Sigmoid colon (tissue), 7 donors: ENCODE measurements around the gene CLDN15. TPM values are rescaled to one million over a fixed set of nuclear protein-coding genes. Genes with fewer than 3 reads are reported as not detected.

Experiments used
- DNase-seq: peaks from one replicate; pipeline ENCODE4 v3.0.0-alpha.2; 2019
- H3K27ac ChIP-seq, 4 donors: fragments of 200-600 bp; sonication (generic); one replicate each; pipeline ENCODE4 v1.5.1; 2016 to 2019; ENCODE audit warnings: mild to moderate bottlenecking in 1 of 4
- H3K27me3 ChIP-seq, 3 donors: fragments of 200-600 bp; sonication (generic); one replicate each; pipeline ENCODE4 v1.5.1; 2019; ENCODE audit warnings: mild to moderate bottlenecking in 1 of 3
- H3K36me3 ChIP-seq, 4 donors: fragments of 200-600 bp; sonication (generic); one replicate each; pipeline ENCODE4 v1.5.1; 2016 to 2019
- H3K4me1 ChIP-seq, 4 donors: fragments of 200-600 bp; sonication (generic); one replicate each; pipeline ENCODE4 v1.5.1; 2017 to 2019
- H3K4me3 ChIP-seq, 4 donors: fragments of 200-600 bp; sonication (generic); one replicate each; pipeline ENCODE4 v1.5.1; 2017 to 2019; ENCODE audit warnings: mild to moderate bottlenecking in 2 of 4, moderate library complexity in 1 of 4
- H3K9me3 ChIP-seq, 4 donors: fragments of 200-600 bp in 3 of 4; sonication (generic) in 3 of 4; one replicate each; pipeline versions ENCODE4 v1.5.1 to v1.6.1; 2013 to 2019
- CTCF ChIP-seq, 4 experiments: fragments of 450-650 bp in 3 of 4; fragments of 200-600 bp in 1 of 4; IDR thresholded peaks; one replicate each; pipeline ENCODE4 v1.5.1; 2016 to 2019; ENCODE audit warnings: antibody characterized with exemption in 4 of 4, mild to moderate bottlenecking in 3 of 4, moderate library complexity in 2 of 4
- EP300 ChIP-seq, 4 donors: sonication (generic); formaldehyde crosslinking; IDR thresholded peaks; one replicate each; pipeline ENCODE4 v1.6.1; 2017; ENCODE audit warnings: antibody characterized with exemption in 4 of 4
- POLR2A ChIP-seq, 2 donors: fragments of 450-650 bp; IDR thresholded peaks; one replicate each; pipeline ENCODE4 v1.6.1; 2016; ENCODE audit warnings: antibody characterized with exemption in 2 of 2, mild to moderate bottlenecking in 2 of 2, moderate library complexity in 2 of 2
- POLR2AphosphoS5 ChIP-seq, 4 donors: sonication (generic); formaldehyde crosslinking; IDR thresholded peaks; one replicate each; pipeline ENCODE4 v1.6.1; 2017; ENCODE audit warnings: antibody characterized with exemption in 4 of 4
- WGBS, 2 donors: extraction: QIAGEN DNeasy Blood & Tissue Kit; methylation state at CpG; one replicate each; pipeline ENCODE4 v1.1.7; 2013; 5-methylcytosine and 5-hydroxymethylcytosine counted together
- intact Hi-C: fragments of 100-400 bp; cut with DNase I; formaldehyde crosslinking; loops from one replicate; pipeline ENCODE4 v1.15.1; 2023
- polyA plus RNA-seq, 3 donors: library from polyadenylated mRNA; stranded (reverse); fragments of 200-250 nt; gene quantifications; one replicate each; pipeline ENCODE4 v1.2.3, GENCODE V29; 2013
- total RNA-seq, 4 donors: library from RNA; depleted of rRNA; stranded (reverse); fragments of >200 nt; gene quantifications; one replicate each; pipeline ENCODE4 v1.1.0, GENCODE V29; 2016
- donor health status: healthy with polysubstance abuse.
- donor health status: Bipolar disorder and iron deficiency.
- donor health status: healthy.

The CLDN15 gene
- total and polyA plus RNA-seq, 7 donors: 2.5 to 16.3 (median 4.9) TPM

DNA sequence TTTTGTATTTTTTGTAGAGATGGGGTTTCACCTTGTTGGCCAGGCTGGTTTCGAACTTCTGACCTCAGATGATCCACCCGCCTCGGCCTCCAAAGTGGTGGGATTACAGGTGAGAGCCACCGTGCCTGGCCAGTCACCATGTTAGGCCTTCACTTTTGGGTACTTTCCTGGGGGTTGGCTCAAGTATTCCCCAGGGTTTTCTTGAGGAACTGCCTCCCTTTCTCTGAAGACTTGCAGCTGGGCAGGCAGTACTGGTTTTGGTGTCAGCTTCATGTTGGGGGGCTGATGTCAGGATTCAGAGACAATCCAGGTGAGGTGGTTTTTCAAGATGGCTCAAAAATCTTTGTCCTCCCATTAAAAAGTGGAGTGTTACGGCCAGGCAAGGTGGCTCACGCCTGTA is 12.0 kb downstream of the CLDN15 start:
- intact Hi-C loops: no loop called here
- H3K27me3 ChIP-seq: no peaks in the 10 kb centered on the region
- H3K9me3 ChIP-seq: no peaks in the 10 kb centered on the region
- 95 to 96% methylated on average over 6 of the region's 6 CpGs for WGBS, 2 donors
- no peak for TF ChIP-seq POLR2A (IDR thresholded peaks at IDR 0.05)
- no peak for TF ChIP-seq EP300 (IDR thresholded peaks at IDR 0.05)
- TF ChIP-seq POLR2AphosphoS5 (IDR thresholded peaks at IDR 0.05): no peak
- TF ChIP-seq CTCF (IDR thresholded peaks at IDR 0.05): no peak
- no peak overlapping the region for H3K27ac ChIP-seq
- no peak for DNase-seq
- H3K4me3 ChIP-seq: no peak overlapping the region
- H3K4me1 ChIP-seq: peaks cover 0 to under 1% (median 0%) of the 10 kb centered on the region in 4 donors
- H3K36me3 ChIP-seq: peaks cover 15 to 72% (median 33%) of the 10 kb centered on the region in 4 donors

DNA sequence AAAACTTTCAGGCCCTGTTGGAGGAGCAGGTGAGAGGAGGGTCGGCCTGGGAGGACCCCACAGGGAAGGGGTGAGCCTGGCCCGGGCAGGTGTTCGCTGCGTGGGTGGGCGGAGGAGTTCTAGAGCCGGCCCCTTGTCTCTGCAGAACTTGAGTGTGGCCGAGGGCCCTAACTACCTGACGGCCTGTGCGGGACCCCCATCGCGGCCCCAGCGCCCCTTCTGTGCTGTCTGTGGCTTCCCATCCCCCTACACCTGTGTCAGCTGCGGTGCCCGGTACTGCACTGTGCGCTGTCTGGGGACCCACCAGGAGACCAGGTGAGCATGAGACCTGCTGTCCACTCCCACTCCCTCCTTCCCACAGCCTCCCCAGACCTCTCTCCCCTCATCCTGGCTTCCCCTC is 14.1 kb downstream of the CLDN15 start:
- Histone ChIP-seq H3K4me1 (peaks cover 0 to 20% (median 13%) of the 10 kb centered on the region in 4 donors), H3K36me3 (peaks cover 15 to 61% (median 32%) of the 10 kb centered on the region in 4 donors), H3K27me3 (no peaks in the 10 kb centered on the region), H3K4me3 (no peak overlapping the region), H3K27ac (no peak overlapping the region), H3K9me3 (no peaks in the 10 kb centered on the region)
- DNase-seq: no peak
- 96% methylated on average over 15 of the region's 15 CpGs for WGBS, 2 donors
- intact Hi-C loops: no loop called here
- TF ChIP-seq EP300 (IDR thresholded peaks at IDR 0.05) (no peak), CTCF (IDR thresholded peaks at IDR 0.05) (no peak), POLR2AphosphoS5 (IDR thresholded peaks at IDR 0.05) (no peak), POLR2A (IDR thresholded peaks at IDR 0.05) (no peak)

GRCh38 chr7:101222275-101222830 is 15.2 kb downstream of the CLDN15 start:
- Histone ChIP-seq H3K36me3 (peaks cover 15 to 53% (median 28%) of the 10 kb centered on the region in 4 donors), H3K9me3 (no peaks in the 10 kb centered on the region), H3K4me3 (no peak overlapping the region), H3K27me3 (no peaks in the 10 kb centered on the region), H3K27ac (no peak overlapping the region), H3K4me1 (peaks cover 0 to 22% (median 16%) of the 10 kb centered on the region in 4 donors)
- WGBS, 2 donors: 94 to 95% methylated on average over 27 of the region's 27 CpGs
- peak; percentile 60 for DNase-seq
- TF ChIP-seq CTCF (IDR thresholded peaks at IDR 0.05) (no peak), POLR2A (IDR thresholded peaks at IDR 0.05) (no peak), POLR2AphosphoS5 (IDR thresholded peaks at IDR 0.05) (no peak), EP300 (IDR thresholded peaks at IDR 0.05) (no peak)
- intact Hi-C loops: no loop called here

DNA sequence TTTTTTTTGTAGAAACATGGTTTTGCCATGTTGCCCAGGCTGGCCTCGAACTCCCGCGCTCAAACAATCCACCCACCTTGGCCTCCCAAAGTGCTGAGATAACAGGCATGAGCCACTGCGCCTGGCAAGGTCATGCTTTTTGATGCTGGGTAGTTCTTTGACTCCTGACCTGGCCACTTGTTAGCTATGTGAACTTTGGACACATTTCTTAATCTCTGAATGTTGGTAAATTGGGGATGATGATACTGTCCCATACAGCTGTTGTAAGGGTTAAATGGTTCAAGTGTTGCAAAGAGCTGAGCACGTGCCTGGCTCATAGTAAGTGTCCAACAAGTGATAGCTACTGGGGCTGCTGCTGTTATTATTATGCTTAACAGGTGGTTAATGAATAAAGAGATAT is 17.3 kb downstream of the CLDN15 start:
- H3K9me3 ChIP-seq: no peaks in the 10 kb centered on the region
- intact Hi-C loops: no loop called here
- TF ChIP-seq POLR2AphosphoS5 (IDR thresholded peaks at IDR 0.05) (no peak), POLR2A (IDR thresholded peaks at IDR 0.05) (no peak), EP300 (IDR thresholded peaks at IDR 0.05) (no peak), CTCF (IDR thresholded peaks at IDR 0.05) (no peak)
- 85 to 91% methylated on average over 5 of the region's 5 CpGs for WGBS, 2 donors
- no peaks in the 10 kb centered on the region for H3K27me3 ChIP-seq
- H3K36me3 ChIP-seq: peaks cover 12 to 38% (median 22%) of the 10 kb centered on the region in 4 donors
- H3K4me1 ChIP-seq: peaks cover 0 to 40% (median 30%) of the 10 kb centered on the region in 4 donors
- DNase-seq: no peak
- H3K27ac ChIP-seq: no peak overlapping the region
- H3K4me3 ChIP-seq: no peak overlapping the region
